ENCODE measurements around the gene MT2A.

- TF ChIP-seq POLR2AphosphoS5 (IDR thresholded peaks at IDR 0.05; ENCODE audit: low read depth, low read length) (no peak), TAF1 (IDR thresholded peaks at IDR 0.05; ENCODE audit: low read depth, low read length) (no peak), PAX5 (IDR thresholded peaks at IDR 0.05; ENCODE audit: insufficient read depth, low read length, severe bottlenecking) (no peak), POLR2A (IDR thresholded peaks at IDR 0.05; ENCODE audit: low read depth, low read length) (no peak), SPI1 (IDR thresholded peaks at IDR 0.05; ENCODE audit: low read depth, low read length) (no peak)
Measured at GRCh38 chr16:56589141-56590039, 19.0 kb upstream of the MT2A start, which contains the start of gene MT3.

Data from GM12891 (cell line).